Thoracic aorta (tissue), 2 donors: ENCODE results near the gene CHST8. TPM values are rescaled to one million over a fixed set of nuclear protein-coding genes. Genes with fewer than 3 reads are reported as not detected.

Source experiments
- ATAC-seq: fragments of 150-250 bp; one replicate; pipeline ENCODE4 v1.8.0; 2017; ENCODE audit warnings: low read depth; ENCODE audit not compliant: insufficient number of reproducible peaks, low FRiP score
- DNase-seq: peaks from one replicate; pipeline ENCODE4 v3.0.0-alpha.2; 2020; ENCODE audit warnings: low spot score
- H3K27ac ChIP-seq, 2 donors: fragments of 200-600 bp; sonication (generic); 1 replicate in 1 of 2; 2 replicates in 1 of 2; pipeline ENCODE4 v1.5.1; 2016; ENCODE audit warnings: mild to moderate bottlenecking in 2 of 2, moderate library complexity in 2 of 2
- H3K27me3 ChIP-seq: fragments of 200-600 bp; sonication (generic); replicated peaks from 2 replicates; pipeline ENCODE4 v1.6.0; 2016; ENCODE audit warnings: mild to moderate bottlenecking; ENCODE audit not compliant: insufficient read depth
- H3K36me3 ChIP-seq: fragments of 200-600 bp; sonication (generic); one replicate; pipeline ENCODE4 v1.5.1; 2016
- H3K4me1 ChIP-seq, 2 donors: fragments of 200-600 bp; sonication (generic); 1 replicate in 1 of 2; 2 replicates in 1 of 2; pipeline versions ENCODE4 v1.5.1 to v1.6.0; 2016; ENCODE audit warnings: low read depth in 2 of 2, mild to moderate bottlenecking in 1 of 2; ENCODE audit not compliant: control insufficient read depth in 1 of 2
- H3K4me3 ChIP-seq: fragments of 200-600 bp; sonication (generic); 2 replicates; pipeline ENCODE4 v1.5.1; 2016; ENCODE audit warnings: mild to moderate bottlenecking
- H3K9me3 ChIP-seq: fragments of 200-600 bp; sonication (generic); 2 replicates; pipeline ENCODE4 v1.5.1; 2016
- total RNA-seq, 2 donors: library from RNA; depleted of rRNA; stranded (reverse); fragments of >200 nt; gene quantifications; one replicate each; pipeline versions ENCODE4 v1.1.0 to v1.2.3, GENCODE V29; 2016
- TF ChIP-seq, protein P1 (sequence below): fragments of 200-600 bp; sonication (generic); IDR thresholded peaks from one replicate; pipeline ENCODE4 v1.5.1; 2019; ENCODE audit warnings: antibody characterized with exemption

Gene CHST8
- total RNA-seq, 2 donors from 2014 or later = 0.28 TPM; not detected in 1

DNA sequence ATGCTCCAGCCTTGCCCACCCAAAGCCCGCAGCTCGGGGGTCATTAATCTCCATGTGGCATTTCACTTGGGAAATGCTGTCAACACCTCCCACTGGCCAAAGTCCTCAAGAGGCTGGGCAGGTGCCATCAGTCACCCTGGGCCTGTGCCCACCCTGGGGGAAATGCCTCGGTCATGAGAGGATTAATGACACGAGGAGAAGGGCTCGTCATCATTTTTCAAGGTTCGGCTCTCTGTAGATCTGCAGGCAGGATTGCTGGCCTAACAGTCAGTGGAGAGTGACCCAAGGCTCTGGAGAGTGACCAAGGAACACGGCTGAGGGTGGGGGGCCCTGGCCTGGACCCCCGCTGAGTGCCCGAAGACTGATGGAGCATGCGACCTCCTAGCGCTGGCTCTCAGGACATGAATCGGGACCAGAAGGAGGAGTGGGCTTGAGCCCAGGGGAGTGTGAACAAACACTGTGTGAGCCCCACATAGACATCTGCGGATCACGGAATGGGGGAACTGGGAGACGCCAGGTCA, 159.7 kb downstream of the CHST8 start:
- Histone ChIP-seq H3K4me1 (peaks cover 4 to 16% of the 10 kb centered on the region in 2 donors), H3K27ac (no peak overlapping the region), H3K36me3 (no peaks in the 10 kb centered on the region), H3K4me3 (peak overlapping the region; percentile 56), H3K9me3 (no peaks in the 10 kb centered on the region), H3K27me3 (no peaks in the 10 kb centered on the region)
- no peak for DNase-seq
- ATAC-seq = no peak
- TF ChIP-seq, protein P1, sequence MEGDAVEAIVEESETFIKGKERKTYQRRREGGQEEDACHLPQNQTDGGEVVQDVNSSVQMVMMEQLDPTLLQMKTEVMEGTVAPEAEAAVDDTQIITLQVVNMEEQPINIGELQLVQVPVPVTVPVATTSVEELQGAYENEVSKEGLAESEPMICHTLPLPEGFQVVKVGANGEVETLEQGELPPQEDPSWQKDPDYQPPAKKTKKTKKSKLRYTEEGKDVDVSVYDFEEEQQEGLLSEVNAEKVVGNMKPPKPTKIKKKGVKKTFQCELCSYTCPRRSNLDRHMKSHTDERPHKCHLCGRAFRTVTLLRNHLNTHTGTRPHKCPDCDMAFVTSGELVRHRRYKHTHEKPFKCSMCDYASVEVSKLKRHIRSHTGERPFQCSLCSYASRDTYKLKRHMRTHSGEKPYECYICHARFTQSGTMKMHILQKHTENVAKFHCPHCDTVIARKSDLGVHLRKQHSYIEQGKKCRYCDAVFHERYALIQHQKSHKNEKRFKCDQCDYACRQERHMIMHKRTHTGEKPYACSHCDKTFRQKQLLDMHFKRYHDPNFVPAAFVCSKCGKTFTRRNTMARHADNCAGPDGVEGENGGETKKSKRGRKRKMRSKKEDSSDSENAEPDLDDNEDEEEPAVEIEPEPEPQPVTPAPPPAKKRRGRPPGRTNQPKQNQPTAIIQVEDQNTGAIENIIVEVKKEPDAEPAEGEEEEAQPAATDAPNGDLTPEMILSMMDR = no peak

DNA sequence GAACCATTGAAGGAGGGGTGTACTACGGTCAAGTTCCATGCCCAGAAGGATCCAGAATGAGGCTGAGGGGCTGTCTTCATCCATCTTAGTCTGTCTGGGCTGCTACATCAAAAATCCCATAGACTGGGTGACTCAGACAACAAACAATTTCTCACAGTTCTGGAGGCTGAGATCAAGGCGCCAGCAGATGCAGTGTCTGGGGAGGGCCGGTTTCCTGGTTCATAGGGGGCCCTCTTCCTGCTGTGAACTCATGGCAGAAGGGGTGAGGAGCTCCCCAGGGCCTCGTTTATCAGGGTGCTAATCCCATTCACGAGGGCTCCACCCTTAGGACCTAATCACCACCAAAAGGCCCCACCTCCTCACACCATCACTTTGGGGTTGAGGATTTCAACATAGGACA, 160.2 kb downstream of the CHST8 start:
- H3K4me3 ChIP-seq = no peak overlapping the region
- H3K9me3 ChIP-seq = no peaks in the 10 kb centered on the region
- peaks cover 4 to 16% of the 10 kb centered on the region in 2 donors for H3K4me1 ChIP-seq
- H3K27ac ChIP-seq = no peak overlapping the region
- TF ChIP-seq, protein P1 = no peak
- no peak for ATAC-seq
- no peaks in the 10 kb centered on the region for H3K36me3 ChIP-seq
- DNase-seq = no peak
- no peaks in the 10 kb centered on the region for H3K27me3 ChIP-seq

GRCh38 chr19:33784432-33784831, 162.7 kb downstream of the CHST8 start:
- no peaks in the 10 kb centered on the region for H3K36me3 ChIP-seq
- DNase-seq = no peak
- H3K27me3 ChIP-seq = no peaks in the 10 kb centered on the region
- no peak overlapping the region for H3K27ac ChIP-seq
- peaks cover 4 to 12% of the 10 kb centered on the region in 2 donors for H3K4me1 ChIP-seq
- TF ChIP-seq, protein P1 = no peak
- no peaks in the 10 kb centered on the region for H3K9me3 ChIP-seq
- no peak overlapping the region for H3K4me3 ChIP-seq
- no peak for ATAC-seq

DNA sequence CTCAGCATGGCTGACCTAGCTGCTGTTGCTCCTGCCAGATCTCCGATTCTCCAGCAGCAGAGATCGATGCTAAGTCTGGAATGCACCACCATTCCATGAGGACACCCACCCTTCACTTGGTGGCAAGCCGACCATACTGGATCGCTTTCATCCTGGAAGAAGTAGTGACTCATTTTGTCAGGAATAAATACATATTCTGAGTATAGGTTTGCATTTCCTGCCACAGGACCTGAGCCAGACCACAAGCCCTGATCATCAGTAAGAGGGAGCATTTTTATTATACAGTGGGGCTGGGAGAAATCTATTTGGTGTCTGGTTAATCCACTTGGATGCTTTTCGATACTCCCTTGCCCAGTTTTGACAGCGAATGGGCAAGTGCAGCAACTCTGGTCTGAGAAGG, 164.0 kb downstream of the CHST8 start:
- Histone ChIP-seq H3K9me3 (no peaks in the 10 kb centered on the region), H3K4me1 (peaks cover 1 to 7% of the 10 kb centered on the region in 2 donors), H3K27me3 (no peaks in the 10 kb centered on the region), H3K27ac (no peak overlapping the region), H3K36me3 (no peaks in the 10 kb centered on the region), H3K4me3 (no peak overlapping the region)
- TF ChIP-seq, protein P1 = no peak
- ATAC-seq (no peak), DNase-seq (no peak)

GRCh38 chr19:33788676-33789075, 166.9 kb downstream of the CHST8 start:
- no peak overlapping the region for H3K27ac ChIP-seq
- TF ChIP-seq, protein P1 = no peak
- DNase-seq = no peak
- no peak overlapping the region for H3K4me3 ChIP-seq
- H3K9me3 ChIP-seq = no peaks in the 10 kb centered on the region
- no peaks in the 10 kb centered on the region for H3K36me3 ChIP-seq
- no peaks in the 10 kb centered on the region for H3K27me3 ChIP-seq
- no peak for ATAC-seq
- H3K4me1 ChIP-seq = no peaks in the 10 kb centered on the region
